Measurements from ENCODE around the gene HMGXB4.
"Not testable (repeated sequence)": the region's sequence is repeated elsewhere in the genome, so short reads cannot be mapped to it uniquely, and the experiment has no call there.

The HMGXB4 gene

DNA sequence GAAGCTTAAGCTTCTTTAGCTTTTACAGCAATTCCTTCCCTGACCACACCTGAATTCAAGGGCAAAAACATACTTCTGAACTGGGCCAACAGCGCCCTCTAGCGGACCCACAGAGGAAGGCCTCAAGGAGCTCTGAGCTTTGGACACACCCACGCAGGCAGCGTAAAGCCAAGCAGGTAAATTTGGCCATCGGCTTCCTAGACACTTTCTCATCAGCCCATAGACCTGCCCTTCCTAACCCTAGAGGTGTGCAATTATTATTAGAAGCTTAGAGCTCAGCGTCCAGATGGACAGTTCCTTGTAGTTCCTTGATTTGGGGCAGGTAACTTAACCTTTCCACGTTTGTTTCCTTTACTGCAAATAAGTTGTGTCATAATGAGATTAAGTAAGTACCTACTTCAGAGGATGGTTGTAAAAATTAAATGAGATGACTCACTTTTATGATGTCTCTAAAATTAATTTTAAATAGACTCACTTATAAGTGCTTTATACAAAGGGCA is 25.7 kb upstream of the HMGXB4 start:
- Histone ChIP-seq H3F3A (ENCODE audit: control insufficient read depth, insufficient read depth) (no peaks in the 10 kb centered on the region), H4K20me1 (ENCODE audit: control insufficient read depth, insufficient read depth, low read depth, low read length) (no peaks in the 10 kb centered on the region), H3K36me3 (ENCODE audit: control insufficient read depth, low read length) (peaks cover 5% of the 10 kb centered on the region; the same call in 1 of the 2 replicates), H3K27ac (ENCODE audit: low read depth, low read length) (no peak overlapping the region), H3K4me3 (ENCODE audit: low read length) (peak overlapping the region; percentile 72), H3K27me3 (ENCODE audit: control insufficient read depth, low read length) (peaks cover 12% of the 10 kb centered on the region), H3K9me3 (ENCODE audit: control insufficient read depth, insufficient read depth, low read length) (no peaks in the 10 kb centered on the region), H3K79me2 (ENCODE audit: control insufficient read depth, low read length) (peaks cover 39% of the 10 kb centered on the region), H3K4me2 (ENCODE audit: low read length) (peak overlapping the region; percentile 55), H3K4me1 (ENCODE audit: control insufficient read depth, low read length) (peaks cover 31% of the 10 kb centered on the region), H3K9me2 (replicated peaks; ENCODE audit: control insufficient read depth, low read length) (no peaks in the 10 kb centered on the region)
- no peak for TF ChIP-seq EZH2phosphoT487 (IDR thresholded peaks at IDR 0.05; ENCODE audit: borderline replicate concordance, low read length)
- TF ChIP-seq CTCF (IDR thresholded peaks at IDR 0.05; ENCODE audit: low read depth, low read length, poor library complexity, severe bottlenecking) = peak; percentile 97

DNA sequence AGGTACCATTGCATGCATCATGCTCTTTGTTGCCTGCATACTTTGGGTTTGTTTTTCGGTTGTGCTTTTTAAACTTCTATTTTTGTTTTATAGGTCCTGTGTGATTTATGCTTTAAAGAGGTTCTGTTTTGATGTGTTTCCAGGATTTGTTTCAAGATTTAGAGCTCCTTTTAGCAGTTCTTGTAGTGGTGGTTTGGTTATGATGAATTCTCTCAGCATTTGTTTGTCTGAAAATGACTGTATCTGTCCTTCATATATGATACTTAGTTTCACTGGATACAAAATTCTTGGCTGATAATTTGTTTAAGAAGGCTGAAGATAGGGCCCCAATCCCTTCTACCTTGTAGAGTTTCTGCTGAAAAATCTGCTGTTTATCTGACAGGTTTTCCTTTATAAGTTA is 18.5 kb upstream of the HMGXB4 start:
- not testable (repeated sequence) for H3K4me2 ChIP-seq (ENCODE audit: low read length); H3K4me1 ChIP-seq (ENCODE audit: control insufficient read depth, low read length); H3K27ac ChIP-seq (ENCODE audit: low read depth, low read length); H3K4me3 ChIP-seq (ENCODE audit: low read length); H4K20me1 ChIP-seq (ENCODE audit: control insufficient read depth, insufficient read depth, low read depth, low read length); H3K9me2 ChIP-seq (replicated peaks; ENCODE audit: control insufficient read depth, low read length); H3K27me3 ChIP-seq (ENCODE audit: control insufficient read depth, low read length); H3K79me2 ChIP-seq (ENCODE audit: control insufficient read depth, low read length); H3K9me3 ChIP-seq (ENCODE audit: control insufficient read depth, insufficient read depth, low read length); H3F3A ChIP-seq (ENCODE audit: control insufficient read depth, insufficient read depth); H3K36me3 ChIP-seq (ENCODE audit: control insufficient read depth, low read length)

DNA sequence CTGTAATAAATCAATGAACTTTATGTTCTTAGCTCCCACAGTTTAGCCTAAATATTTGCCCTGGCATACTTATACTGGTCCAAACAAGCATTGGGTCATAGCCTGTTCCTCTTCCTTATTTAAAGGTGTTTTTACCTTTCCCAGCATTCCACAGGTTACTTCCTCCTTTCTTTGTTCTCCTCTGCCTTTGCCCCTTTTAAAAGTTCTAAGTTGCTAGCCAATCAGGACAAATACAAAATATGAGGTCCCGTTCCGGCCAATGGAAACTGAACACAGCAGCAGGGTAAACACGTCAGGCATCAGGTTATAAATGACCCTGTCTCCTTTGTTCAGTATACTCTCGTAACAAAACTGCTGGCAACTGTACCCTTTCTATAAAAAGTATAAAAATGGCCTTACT is 12.8 kb upstream of the HMGXB4 start:
- not testable (repeated sequence) for H3K27me3 ChIP-seq (ENCODE audit: control insufficient read depth, low read length); H3K9me3 ChIP-seq (ENCODE audit: control insufficient read depth, insufficient read depth, low read length); H3K27ac ChIP-seq (ENCODE audit: low read depth, low read length); H3K9me2 ChIP-seq (replicated peaks; ENCODE audit: control insufficient read depth, low read length); H3K36me3 ChIP-seq (ENCODE audit: control insufficient read depth, low read length); H3K4me1 ChIP-seq (ENCODE audit: control insufficient read depth, low read length); H3K4me3 ChIP-seq (ENCODE audit: low read length); H4K20me1 ChIP-seq (ENCODE audit: control insufficient read depth, insufficient read depth, low read depth, low read length); H3K4me2 ChIP-seq (ENCODE audit: low read length); H3F3A ChIP-seq (ENCODE audit: control insufficient read depth, insufficient read depth); H3K79me2 ChIP-seq (ENCODE audit: control insufficient read depth, low read length)

DNA sequence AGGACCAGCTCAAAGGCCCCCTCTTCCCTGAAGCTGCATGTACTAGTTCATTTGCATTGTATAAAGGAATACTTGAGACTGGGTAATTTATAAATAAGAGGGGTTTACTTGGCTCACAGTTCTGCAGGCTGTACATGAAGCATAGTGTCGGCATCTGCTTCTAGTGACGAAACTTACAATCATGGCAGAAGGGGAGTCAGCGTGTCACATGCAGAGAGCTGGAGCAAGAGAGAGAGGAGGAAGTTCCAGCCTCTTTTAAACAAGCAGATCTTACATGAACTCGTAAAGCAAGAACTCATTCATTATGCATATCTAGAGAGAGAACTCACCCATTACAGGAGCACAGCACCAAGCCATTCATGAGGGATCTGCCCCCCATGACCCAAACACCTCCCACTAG is 7.1 kb upstream of the HMGXB4 start:
- no peak overlapping the region for H3K4me2 ChIP-seq (ENCODE audit: low read length)
- H4K20me1 ChIP-seq (ENCODE audit: control insufficient read depth, insufficient read depth, low read depth, low read length) = peaks cover 2% of the 10 kb centered on the region; the same call in 1 of the 2 replicates
- H3K4me3 ChIP-seq (ENCODE audit: low read length) = no peak overlapping the region
- H3F3A ChIP-seq (ENCODE audit: control insufficient read depth, insufficient read depth) = no peaks in the 10 kb centered on the region
- no peaks in the 10 kb centered on the region for H3K79me2 ChIP-seq (ENCODE audit: control insufficient read depth, low read length)
- no peaks in the 10 kb centered on the region for H3K9me2 ChIP-seq (replicated peaks; ENCODE audit: control insufficient read depth, low read length)
- H3K4me1 ChIP-seq (ENCODE audit: control insufficient read depth, low read length) = no peaks in the 10 kb centered on the region
- no peak overlapping the region for H3K27ac ChIP-seq (ENCODE audit: low read depth, low read length)
- peaks cover 4% of the 10 kb centered on the region; the same call in 1 of the 2 replicates for H3K27me3 ChIP-seq (ENCODE audit: control insufficient read depth, low read length)
- H3K9me3 ChIP-seq (ENCODE audit: control insufficient read depth, insufficient read depth, low read length) = no peaks in the 10 kb centered on the region
- H3K36me3 ChIP-seq (ENCODE audit: control insufficient read depth, low read length) = no peaks in the 10 kb centered on the region
- TF ChIP-seq CTCF (IDR thresholded peaks at IDR 0.05; ENCODE audit: low read depth, low read length, poor library complexity, severe bottlenecking) (no peak), EZH2phosphoT487 (IDR thresholded peaks at IDR 0.05; ENCODE audit: borderline replicate concordance, low read length) (no peak)

All from DOHH2 (cell line).